Smooth muscle cell (in vitro differentiated cells): ENCODE data around the gene PRKAG3. TPM values are rescaled to one million over a fixed set of nuclear protein-coding genes. Genes with fewer than 3 reads are reported as not detected.

Experiments
- DNase-seq: peaks from one replicate; lab custom pipeline; 2025; ENCODE audit not compliant: unreplicated experiment; lab: John Stamatoyannopoulos, UW
- H2AFZ ChIP-seq: fragments of 200-600 bp; sonication (generic); 2 replicates; pipeline ENCODE4 v1.6.0; 2016; ENCODE audit warnings: antibody characterized with exemption, low read depth, mild to moderate bottlenecking
- H3F3A ChIP-seq: fragments of 200-600 bp; sonication (generic); 2 replicates; pipeline ENCODE4 v1.6.0; 2017; ENCODE audit warnings: antibody characterized with exemption, low read depth
- H3K27ac ChIP-seq: fragments of 200-600 bp; sonication (generic); 2 replicates; pipeline ENCODE4 v1.5.1; 2016; ENCODE audit warnings: low read depth, mild to moderate bottlenecking
- H3K27me3 ChIP-seq: fragments of 200-600 bp; sonication (generic); 2 replicates; pipeline ENCODE4 v1.6.1; 2016; ENCODE audit warnings: low read depth, mild to moderate bottlenecking
- H3K36me3 ChIP-seq: fragments of 200-600 bp; sonication (generic); 2 replicates; pipeline ENCODE4 v1.5.1; 2016; ENCODE audit warnings: low read depth
- H3K4me1 ChIP-seq: fragments of 200-600 bp; sonication (generic); 2 replicates; pipeline ENCODE4 v1.5.1; 2016; ENCODE audit warnings: low read depth
- H3K4me2 ChIP-seq: fragments of 200-600 bp; sonication (generic); 2 replicates; pipeline ENCODE4 v1.6.0; 2016; ENCODE audit warnings: mild to moderate bottlenecking
- H3K4me3 ChIP-seq: fragments of 200-600 bp; sonication (generic); 2 replicates; pipeline ENCODE4 v1.5.1; 2016; ENCODE audit warnings: mild to moderate bottlenecking
- H3K79me2 ChIP-seq: fragments of 200-600 bp; sonication (generic); 2 replicates; pipeline ENCODE4 v1.6.0; 2016; ENCODE audit warnings: low read depth, mild to moderate bottlenecking
- H3K9ac ChIP-seq: fragments of 200-600 bp; sonication (generic); 2 replicates; pipeline ENCODE4 v1.6.0; 2016; ENCODE audit warnings: low read depth
- H3K9me3 ChIP-seq: fragments of 200-600 bp; sonication (generic); replicated peaks from 2 replicates; pipeline ENCODE4 v1.5.1; 2016; ENCODE audit warnings: low read depth
- H4K20me1 ChIP-seq: fragments of 200-600 bp; sonication (generic); 2 replicates; pipeline ENCODE4 v1.6.0; 2016; ENCODE audit warnings: low read depth
- WGBS: methylation state at CpG from one replicate; pipeline ENCODE4 v1.1.7; 2016; ENCODE audit warnings: low lambda C conversion rate; 5-methylcytosine and 5-hydroxymethylcytosine counted together
- polyA plus RNA-seq: library from polyadenylated mRNA; unstranded; fragments of >200 nt; fragmentation: Nextera tagmentation; extraction: Ambion mirVana; gene quantifications from 2 replicates; pipeline ENCODE4 v1.2.1, GENCODE V29; 2016
- total RNA-seq: library from RNA; depleted of rRNA; stranded (reverse); fragments of >200 nt; gene quantifications from 2 replicates; pipeline ENCODE4 v1.2.3, GENCODE V29; 2014
- TF ChIP-seq, protein P1 (sequence below): fragments of 200-600 bp; sonication (generic); IDR thresholded peaks from 2 replicates; pipeline ENCODE4 v1.5.1; 2017; ENCODE audit warnings: borderline replicate concordance, mild to moderate bottlenecking, antibody characterized with exemption; ENCODE audit not compliant: insufficient read depth, poor library complexity, severe bottlenecking

The PRKAG3 gene
- total and polyA plus RNA-seq, 2 experiments from 2014 or later, result not detected

DNA sequence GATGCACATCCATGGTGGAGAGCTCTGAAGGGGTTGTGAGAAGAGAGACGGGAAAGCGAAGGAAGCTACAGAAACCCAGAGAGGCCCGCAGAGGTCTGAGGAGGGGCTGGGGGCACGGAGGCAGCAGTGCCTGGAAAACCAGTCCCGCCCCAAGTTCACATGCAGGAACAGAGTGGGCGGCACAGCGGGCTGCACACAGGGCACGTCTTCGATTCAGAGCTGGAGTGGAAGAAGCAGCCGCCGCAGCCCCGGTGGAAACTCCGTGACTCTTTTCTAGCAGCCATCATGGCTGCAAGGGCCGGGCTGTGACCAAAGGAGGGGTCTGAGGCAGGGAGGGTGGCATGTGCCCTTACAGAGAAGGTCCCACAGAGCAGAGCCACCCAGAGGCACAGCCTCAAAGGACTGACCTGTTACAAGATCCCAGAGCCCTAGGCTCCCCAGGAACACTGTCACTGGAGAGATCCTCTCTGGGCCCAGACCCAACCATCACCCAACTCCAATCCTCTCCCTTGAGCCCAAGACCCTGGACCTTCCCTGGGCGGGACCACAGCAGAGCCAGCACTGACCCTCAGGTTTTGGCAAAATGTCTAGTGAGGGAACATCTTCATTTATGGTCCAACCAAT lies 10.7 kb downstream of the PRKAG3 start:
- 98% methylated on average over 15 of the region's 15 CpGs for WGBS
- H3K27ac ChIP-seq, result no peak overlapping the region

DNA sequence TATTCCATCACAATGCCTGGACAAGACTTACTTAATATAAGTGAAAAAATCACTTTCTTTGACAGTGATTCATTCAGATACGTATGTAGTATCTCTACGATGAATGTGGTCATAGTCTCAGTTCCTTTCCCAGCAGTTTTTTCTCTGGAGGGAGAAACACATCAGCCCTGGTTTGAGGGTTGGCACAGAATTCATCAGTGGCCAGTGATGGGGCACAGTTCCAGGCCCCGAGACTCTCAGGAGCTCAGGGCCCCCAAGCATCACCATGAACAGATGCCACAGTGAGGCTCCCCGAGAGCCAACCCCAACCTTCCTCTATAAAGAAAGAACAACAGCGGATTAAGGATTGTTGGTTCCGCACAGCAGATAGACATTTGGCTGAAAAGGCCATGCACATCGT lies 12.5 kb downstream of the PRKAG3 start:
- TF ChIP-seq, protein P1, sequence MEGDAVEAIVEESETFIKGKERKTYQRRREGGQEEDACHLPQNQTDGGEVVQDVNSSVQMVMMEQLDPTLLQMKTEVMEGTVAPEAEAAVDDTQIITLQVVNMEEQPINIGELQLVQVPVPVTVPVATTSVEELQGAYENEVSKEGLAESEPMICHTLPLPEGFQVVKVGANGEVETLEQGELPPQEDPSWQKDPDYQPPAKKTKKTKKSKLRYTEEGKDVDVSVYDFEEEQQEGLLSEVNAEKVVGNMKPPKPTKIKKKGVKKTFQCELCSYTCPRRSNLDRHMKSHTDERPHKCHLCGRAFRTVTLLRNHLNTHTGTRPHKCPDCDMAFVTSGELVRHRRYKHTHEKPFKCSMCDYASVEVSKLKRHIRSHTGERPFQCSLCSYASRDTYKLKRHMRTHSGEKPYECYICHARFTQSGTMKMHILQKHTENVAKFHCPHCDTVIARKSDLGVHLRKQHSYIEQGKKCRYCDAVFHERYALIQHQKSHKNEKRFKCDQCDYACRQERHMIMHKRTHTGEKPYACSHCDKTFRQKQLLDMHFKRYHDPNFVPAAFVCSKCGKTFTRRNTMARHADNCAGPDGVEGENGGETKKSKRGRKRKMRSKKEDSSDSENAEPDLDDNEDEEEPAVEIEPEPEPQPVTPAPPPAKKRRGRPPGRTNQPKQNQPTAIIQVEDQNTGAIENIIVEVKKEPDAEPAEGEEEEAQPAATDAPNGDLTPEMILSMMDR, result no peak
- WGBS, result 95% methylated on average over 7 of the region's 7 CpGs
- no peak overlapping the region for H3K9ac ChIP-seq

More for the DNA sequence above, 10.7 kb downstream of the PRKAG3 start:
- no peak overlapping the region for H2AFZ ChIP-seq
- H3K27me3 ChIP-seq, result no peaks in the 10 kb centered on the region
- no peak overlapping the region for H3K9ac ChIP-seq
- H3K79me2 ChIP-seq, result no peaks in the 10 kb centered on the region
- H3K4me2 ChIP-seq, result no peak overlapping the region
- H3K9me3 ChIP-seq, result no peaks in the 10 kb centered on the region
- no peak overlapping the region for H3K4me3 ChIP-seq
- TF ChIP-seq, protein P1, result no peak
- no peaks in the 10 kb centered on the region for H3K4me1 ChIP-seq
- H3K36me3 ChIP-seq, result no peaks in the 10 kb centered on the region
- H3F3A ChIP-seq, result no peaks in the 10 kb centered on the region
- no peak for DNase-seq
- H4K20me1 ChIP-seq, result no peaks in the 10 kb centered on the region

DNA sequence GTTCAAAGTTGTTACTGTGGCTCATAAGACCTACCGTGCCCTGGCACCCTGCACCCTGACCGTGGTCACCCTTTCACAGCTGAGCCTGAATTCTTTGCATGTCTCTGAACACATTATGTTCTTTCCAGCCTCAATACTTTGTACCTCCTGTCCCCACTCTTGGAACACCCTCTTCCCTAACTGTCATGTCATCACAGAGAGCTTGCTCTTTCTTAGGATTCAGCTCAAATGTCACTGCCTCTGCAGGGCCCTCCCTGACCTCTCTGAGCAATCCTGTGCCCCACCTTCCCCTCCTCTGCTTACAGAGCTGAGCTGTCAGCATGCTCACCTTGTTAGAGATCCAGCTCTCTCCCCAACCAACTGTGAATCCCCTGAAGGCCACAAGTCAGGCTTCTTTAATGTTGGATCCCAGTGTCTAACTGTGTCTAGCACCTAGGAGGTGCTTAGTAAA lies 15.0 kb downstream of the PRKAG3 start:
- Histone ChIP-seq H3K27me3 (no peaks in the 10 kb centered on the region), H3K9me3 (no peaks in the 10 kb centered on the region), H3K4me2 (no peak overlapping the region), H2AFZ (no peak overlapping the region), H3K4me3 (no peak overlapping the region), H3K9ac (no peak overlapping the region), H4K20me1 (no peaks in the 10 kb centered on the region), H3K79me2 (no peaks in the 10 kb centered on the region), H3K27ac (no peak overlapping the region), H3K4me1 (no peaks in the 10 kb centered on the region), H3K36me3 (no peaks in the 10 kb centered on the region), H3F3A (no peaks in the 10 kb centered on the region)
- WGBS, result 89% methylated on average over 2 of the region's 2 CpGs
- no peak for DNase-seq
- TF ChIP-seq, protein P1, result no peak

More for the DNA sequence above, 12.5 kb downstream of the PRKAG3 start:
- H3K27me3 ChIP-seq, result no peaks in the 10 kb centered on the region
- H3K27ac ChIP-seq, result no peak overlapping the region
- H3K9me3 ChIP-seq, result no peaks in the 10 kb centered on the region
- no peak for DNase-seq
- H3F3A ChIP-seq, result no peaks in the 10 kb centered on the region
- H3K4me3 ChIP-seq, result no peak overlapping the region
- H4K20me1 ChIP-seq, result no peaks in the 10 kb centered on the region
- H3K4me1 ChIP-seq, result no peaks in the 10 kb centered on the region
- H3K4me2 ChIP-seq, result no peak overlapping the region
- no peak overlapping the region for H2AFZ ChIP-seq
- H3K79me2 ChIP-seq, result no peaks in the 10 kb centered on the region
- H3K36me3 ChIP-seq, result no peaks in the 10 kb centered on the region

DNA sequence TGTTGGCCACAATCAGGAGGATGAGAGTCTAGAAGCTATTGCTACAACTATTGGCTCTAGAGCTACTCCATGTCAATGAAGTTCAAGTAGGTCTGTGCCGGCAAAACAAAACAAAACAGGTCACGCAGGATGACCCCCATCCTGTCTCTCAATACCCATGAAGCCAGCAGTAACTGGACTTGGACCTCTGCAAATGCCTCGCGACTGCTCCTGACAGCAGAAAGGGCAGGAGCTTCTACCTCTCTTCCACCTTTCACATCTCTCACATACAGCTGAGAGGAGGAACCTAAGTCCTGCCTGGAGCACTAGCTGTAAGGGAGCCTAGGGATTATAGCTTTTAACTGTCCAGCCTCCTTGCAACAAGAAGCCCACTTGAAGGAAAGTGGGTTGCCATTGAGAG lies 16.0 kb downstream of the PRKAG3 start:
- H4K20me1 ChIP-seq, result no peaks in the 10 kb centered on the region
- WGBS, result 96% methylated on average over 4 of the region's 4 CpGs
- no peaks in the 10 kb centered on the region for H3K4me1 ChIP-seq
- no peak overlapping the region for H3K9ac ChIP-seq
- H3K79me2 ChIP-seq, result no peaks in the 10 kb centered on the region
- TF ChIP-seq, protein P1, result no peak
- H3K4me2 ChIP-seq, result no peak overlapping the region
- H3K4me3 ChIP-seq, result no peak overlapping the region
- no peaks in the 10 kb centered on the region for H3K9me3 ChIP-seq
- no peaks in the 10 kb centered on the region for H3F3A ChIP-seq
- no peaks in the 10 kb centered on the region for H3K36me3 ChIP-seq
- H3K27ac ChIP-seq, result no peak overlapping the region
- DNase-seq, result no peak
- H3K27me3 ChIP-seq, result no peaks in the 10 kb centered on the region
- no peak overlapping the region for H2AFZ ChIP-seq
